T-helper 2 cell treated with Interferon-gamma antibody and Interleukin-4, amounts not matched to agents 100 ng/mL and 5 ng/mL, for 36 hours (primary cell): ENCODE measurements around the gene OR4M2. TPM values are rescaled to one million over a fixed set of nuclear protein-coding genes. Genes with fewer than 3 reads are reported as not detected.
"Not testable (repeated sequence)": the region's sequence is repeated elsewhere in the genome, so short reads cannot be mapped to it uniquely, and the experiment has no call there.

Source experiments
- intact Hi-C: fragments of 100-400 bp; cut with micrococcal nuclease; formaldehyde crosslinking; loops from one replicate; pipeline ENCODE4 v1.15.1; 2023
- total RNA-seq: library from RNA; stranded (reverse); gene quantifications from 2 replicates; pipeline ENCODE4 v1.2.3, GENCODE V29; 2022

OR4M2 gene, protein sequence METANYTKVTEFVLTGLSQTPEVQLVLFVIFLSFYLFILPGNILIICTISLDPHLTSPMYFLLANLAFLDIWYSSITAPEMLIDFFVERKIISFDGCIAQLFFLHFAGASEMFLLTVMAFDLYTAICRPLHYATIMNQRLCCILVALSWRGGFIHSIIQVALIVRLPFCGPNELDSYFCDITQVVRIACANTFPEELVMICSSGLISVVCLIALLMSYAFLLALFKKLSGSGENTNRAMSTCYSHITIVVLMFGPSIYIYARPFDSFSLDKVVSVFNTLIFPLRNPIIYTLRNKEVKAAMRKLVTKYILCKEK
- not detected in 2 replicates for total RNA-seq

DNA sequence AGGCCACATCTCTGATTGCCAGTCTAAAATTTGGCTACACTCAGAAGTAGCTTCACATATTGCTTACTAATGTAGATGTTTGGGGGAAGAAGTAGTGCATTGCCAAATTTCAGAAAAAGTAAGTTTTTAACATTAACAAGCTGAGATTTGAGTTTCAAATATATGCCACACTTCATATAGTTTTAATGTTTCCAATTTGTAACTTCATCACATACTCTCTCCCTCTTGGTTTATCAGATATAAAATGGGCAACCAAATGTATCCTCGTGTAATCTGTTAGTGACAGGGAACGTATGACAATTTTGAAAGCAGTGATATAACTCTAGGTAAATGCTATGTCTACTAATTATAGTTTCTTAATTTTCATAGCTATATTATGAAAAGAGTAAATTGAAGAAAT is at the start of gene OR4M2:
Gene OR4M2, plus strand, starts transcription at position 301 of the 400 bp plus-strand sequence. Its CDS starts 98 bp downstream, at position 399.
- intact Hi-C loops, result not testable (repeated sequence)

DNA sequence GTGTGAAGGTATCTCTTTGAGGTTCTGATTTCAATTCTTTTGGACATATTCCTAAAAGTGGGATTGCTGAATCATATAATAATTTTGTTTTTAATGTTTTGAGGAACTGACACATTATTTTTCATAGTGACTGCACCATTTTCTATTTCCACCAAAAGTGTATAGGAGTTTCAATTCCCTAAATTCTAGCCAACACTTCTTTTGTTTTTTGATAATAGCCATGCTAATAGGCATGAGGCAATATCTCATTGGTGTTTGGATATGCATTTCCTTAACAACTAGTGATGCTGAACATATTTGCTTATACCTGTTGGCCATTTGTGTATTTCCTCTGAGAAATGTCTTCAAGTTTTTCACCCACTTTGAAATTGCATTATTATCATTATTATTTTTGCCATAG is 11.1 kb upstream of the OR4M2 start:
- intact Hi-C loops, result not testable (repeated sequence)

DNA sequence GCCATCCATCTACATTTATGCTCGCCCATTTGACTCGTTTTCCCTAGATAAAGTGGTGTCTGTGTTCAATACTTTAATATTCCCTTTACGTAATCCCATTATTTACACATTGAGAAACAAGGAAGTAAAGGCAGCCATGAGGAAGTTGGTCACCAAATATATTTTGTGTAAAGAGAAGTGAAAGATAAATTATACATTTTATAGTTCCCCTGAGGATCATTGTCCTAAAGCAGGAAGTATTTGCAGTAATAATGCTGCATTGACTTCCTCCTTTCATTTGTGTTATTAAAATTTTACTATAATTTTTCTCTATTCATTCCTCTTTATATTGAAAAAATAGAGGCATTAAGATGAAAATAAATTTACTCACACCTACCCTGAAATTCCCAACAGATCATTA is 1.1 kb downstream of the OR4M2 start:
- intact Hi-C loops, result not testable (repeated sequence)

- intact Hi-C loops, result not testable (repeated sequence)
Measured at GRCh38 chr15:22098616-22099253, 18.4 kb downstream of the OR4M2 start.

DNA sequence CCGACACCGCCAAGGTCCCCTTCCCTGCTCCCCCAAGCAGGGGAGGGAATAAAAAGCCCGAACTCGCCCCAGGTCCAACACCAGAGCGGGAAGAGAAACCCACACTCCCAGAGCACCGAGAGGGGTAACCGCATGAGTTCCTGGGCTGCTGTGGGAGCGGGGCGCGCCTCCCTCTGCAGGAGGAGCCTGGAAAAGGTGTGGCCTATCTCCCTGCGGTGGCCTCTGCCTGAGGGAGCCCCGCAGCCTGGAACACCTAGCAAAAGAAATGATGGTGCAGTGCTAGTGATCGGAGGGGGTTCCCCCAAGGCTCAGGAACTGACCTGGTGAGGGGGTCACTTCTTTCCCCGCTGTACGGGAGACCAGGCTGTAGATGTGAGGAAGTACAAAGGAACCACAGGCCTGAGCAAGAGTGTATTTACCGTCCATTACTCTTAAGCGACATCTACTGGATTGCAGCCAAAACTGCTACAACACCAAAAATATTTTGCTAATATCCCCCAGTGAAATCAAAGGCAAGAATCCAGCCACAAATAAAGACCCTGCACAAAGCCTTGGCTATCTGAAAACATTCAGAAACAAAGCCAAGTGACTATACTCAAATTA is 19.1 kb downstream of the OR4M2 start:
- intact Hi-C loops, result not testable (repeated sequence)

GRCh38 chr15:22122033-22122432 is 41.7 kb downstream of the OR4M2 start:
- intact Hi-C loops, result not testable (repeated sequence)

Other genes with a start within 250 kb of the OR4M2 start
- not detected in 2 replicates for gene POTEB, start 202.8 kb upstream of the OR4M2 start, total RNA-seq